HG03095 (cell line): ENCODE measurements around the gene EAF2.

Experiments used
- ATAC-seq: cut with Tn5 transposase; IDR thresholded peaks from one replicate; pipeline ENCODE4 v1.9.1; 2021; ENCODE audit warnings: moderate library complexity; ENCODE audit not compliant: unreplicated experiment

Gene EAF2

GRCh38 chr3:121834671-121835464 lies at the start of gene EAF2, which contains the start of gene IQCB1:
Gene EAF2 (plus strand): TSS chr3:121835209. CDS start chr3:121835286, 77 bp downstream.
Gene IQCB1 (minus strand): TSS chr3:121835060. CDS start chr3:121828960, 6,100 bp downstream.
- ATAC-seq, result peak; percentile 97

GRCh38 chr3:121786485-121786884 lies 48.5 kb upstream of the EAF2 start:
- no peak for ATAC-seq

- ATAC-seq, result no peak
Observed at GRCh38 chr3:121793078-121793477, 41.9 kb upstream of the EAF2 start.

GRCh38 chr3:121794264-121794983 lies 40.6 kb upstream of the EAF2 start:
- no peak for ATAC-seq

GRCh38 chr3:121796970-121797369 lies 38.0 kb upstream of the EAF2 start:
- no peak for ATAC-seq

GRCh38 chr3:121800906-121801305 lies 34.1 kb upstream of the EAF2 start:
- ATAC-seq, result no peak

GRCh38 chr3:121803771-121804320 lies 31.2 kb upstream of the EAF2 start:
- no peak for ATAC-seq

- ATAC-seq, result peak; percentile 97
Observed at GRCh38 chr3:121809249-121809648, 25.8 kb upstream of the EAF2 start.

GRCh38 chr3:121817753-121818152 lies 17.3 kb upstream of the EAF2 start:
- no peak for ATAC-seq

- no peak for ATAC-seq
Observed at GRCh38 chr3:121818578-121818977, 16.4 kb upstream of the EAF2 start.

GRCh38 chr3:121819236-121819635 lies 15.8 kb upstream of the EAF2 start:
- ATAC-seq, result no peak

GRCh38 chr3:121821421-121822199 lies 13.4 kb upstream of the EAF2 start:
- ATAC-seq, result no peak

- ATAC-seq, result no peak
Observed at GRCh38 chr3:121822973-121823372, 12.0 kb upstream of the EAF2 start.

GRCh38 chr3:121834157-121834670 lies 795 bp upstream of the EAF2 start:
- no peak for ATAC-seq

- peak; percentile 18 for ATAC-seq
Observed at GRCh38 chr3:121835465-121835801, 424 bp downstream of the EAF2 start.

- no peak for ATAC-seq
Observed at GRCh38 chr3:121836064-121836463, 1.1 kb downstream of the EAF2 start.

GRCh38 chr3:121836481-121836880 lies 1.5 kb downstream of the EAF2 start:
- no peak for ATAC-seq

- ATAC-seq, result no peak
Observed at GRCh38 chr3:121839962-121840361, 5.0 kb downstream of the EAF2 start.

- no peak for ATAC-seq
Observed at GRCh38 chr3:121844892-121845291, 9.9 kb downstream of the EAF2 start.

GRCh38 chr3:121852256-121852655 lies 17.2 kb downstream of the EAF2 start:
- no peak for ATAC-seq

GRCh38 chr3:121855555-121855954 lies 20.5 kb downstream of the EAF2 start:
- ATAC-seq, result no peak
